ENCODE measurements around the gene CFI. TPM values are rescaled to one million over a fixed set of nuclear protein-coding genes. Genes with fewer than 3 reads are reported as not detected.

The CFI gene
- total and polyA plus RNA-seq, 9 of the 15 experiments (the other 6 are each of a cell fraction or from before 2014, with no cell fraction given) = 0.30 to 8.4 (median 0.95) TPM

DNA sequence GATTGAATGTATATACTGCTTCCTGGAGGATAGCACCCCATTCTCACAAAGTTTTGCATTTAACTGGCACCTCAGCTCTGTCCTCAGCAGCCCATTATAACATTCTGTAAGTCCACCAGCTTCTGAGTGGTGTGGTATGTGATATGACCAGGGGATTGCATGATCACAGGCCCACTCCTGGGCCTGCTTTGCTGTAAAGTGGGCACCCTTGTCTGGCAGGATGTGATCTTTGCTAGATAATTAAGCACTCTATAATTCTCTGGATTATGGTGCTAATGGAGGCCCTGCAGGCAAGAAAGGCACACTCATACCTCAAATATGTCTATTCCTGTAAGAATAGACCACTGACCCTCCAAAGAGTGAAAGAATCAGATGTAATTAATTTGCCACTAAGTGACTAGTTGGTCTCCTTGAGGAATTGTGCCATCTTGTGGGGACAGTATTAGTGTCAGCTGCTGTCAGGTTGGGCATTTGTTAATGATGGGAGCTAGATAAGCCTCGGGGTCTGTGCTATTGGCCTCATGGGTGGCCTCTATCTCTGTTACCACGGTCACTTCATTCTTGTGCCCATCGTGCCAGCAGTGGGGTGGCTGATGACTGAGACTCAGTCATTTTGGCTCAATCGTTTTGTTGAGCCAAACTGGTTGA lies 2.2 kb upstream of the CFI start (continued):
- no peak for TF ChIP-seq FUS (optimal IDR thresholded peaks at IDR 0.05; ENCODE audit: low read depth, low read length)
- no peak for TF ChIP-seq THRAP3 (IDR thresholded peaks at IDR 0.05; ENCODE audit: borderline replicate concordance)
- no peak for TF ChIP-seq MAFF (IDR thresholded peaks at IDR 0.05; ENCODE audit: low read length)
- TF ChIP-seq CBFA2T3 (IDR thresholded peaks at IDR 0.05) = no peak
- TF ChIP-seq ARNT (IDR thresholded peaks at IDR 0.05) = no peak
- TF ChIP-seq STAG1 (CRISPR knock-in tag; IDR thresholded peaks at IDR 0.05; ENCODE audit: borderline replicate concordance) = no peak
- no peak for TF ChIP-seq POLR3A (IDR thresholded peaks at IDR 0.05; ENCODE audit: borderline replicate concordance, extremely low read depth, insufficient read depth, insufficient read length)
- no peak for TF ChIP-seq POLR2H (tag; IDR thresholded peaks at IDR 0.05; ENCODE audit: low read depth)
- TF ChIP-seq HNRNPH1 (optimal IDR thresholded peaks at IDR 0.05; ENCODE audit: low read depth, low read length) = no peak
- TF ChIP-seq SMC3 (conservative IDR thresholded peaks at IDR 0.05; ENCODE audit: insufficient read depth, low read depth, low read length) = 0 out of 2 replicates have a peak, but pooled peaks have one; percentile 46
- TF ChIP-seq ERF (CRISPR knock-in tag; IDR thresholded peaks at IDR 0.05) = no peak
- TF ChIP-seq TCF7L2 (IDR thresholded peaks at IDR 0.05; ENCODE audit: low read depth, low read length) = no peak
- TF ChIP-seq, protein P1, sequence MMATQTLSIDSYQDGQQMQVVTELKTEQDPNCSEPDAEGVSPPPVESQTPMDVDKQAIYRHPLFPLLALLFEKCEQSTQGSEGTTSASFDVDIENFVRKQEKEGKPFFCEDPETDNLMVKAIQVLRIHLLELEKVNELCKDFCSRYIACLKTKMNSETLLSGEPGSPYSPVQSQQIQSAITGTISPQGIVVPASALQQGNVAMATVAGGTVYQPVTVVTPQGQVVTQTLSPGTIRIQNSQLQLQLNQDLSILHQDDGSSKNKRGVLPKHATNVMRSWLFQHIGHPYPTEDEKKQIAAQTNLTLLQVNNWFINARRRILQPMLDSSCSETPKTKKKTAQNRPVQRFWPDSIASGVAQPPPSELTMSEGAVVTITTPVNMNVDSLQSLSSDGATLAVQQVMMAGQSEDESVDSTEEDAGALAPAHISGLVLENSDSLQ (IDR thresholded peaks at IDR 0.05) = peak; percentile 44
- TF ChIP-seq, protein P2, sequence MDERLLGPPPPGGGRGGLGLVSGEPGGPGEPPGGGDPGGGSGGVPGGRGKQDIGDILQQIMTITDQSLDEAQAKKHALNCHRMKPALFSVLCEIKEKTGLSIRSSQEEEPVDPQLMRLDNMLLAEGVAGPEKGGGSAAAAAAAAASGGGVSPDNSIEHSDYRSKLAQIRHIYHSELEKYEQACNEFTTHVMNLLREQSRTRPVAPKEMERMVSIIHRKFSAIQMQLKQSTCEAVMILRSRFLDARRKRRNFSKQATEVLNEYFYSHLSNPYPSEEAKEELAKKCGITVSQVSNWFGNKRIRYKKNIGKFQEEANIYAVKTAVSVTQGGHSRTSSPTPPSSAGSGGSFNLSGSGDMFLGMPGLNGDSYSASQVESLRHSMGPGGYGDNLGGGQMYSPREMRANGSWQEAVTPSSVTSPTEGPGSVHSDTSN (CRISPR knock-in tag; IDR thresholded peaks at IDR 0.05; ENCODE audit: low read depth) = no peak
- TF ChIP-seq, protein P2 (tag; conservative IDR thresholded peaks at IDR 0.05; ENCODE audit: low read depth) = peak; percentile 75
- TF ChIP-seq, protein P3, sequence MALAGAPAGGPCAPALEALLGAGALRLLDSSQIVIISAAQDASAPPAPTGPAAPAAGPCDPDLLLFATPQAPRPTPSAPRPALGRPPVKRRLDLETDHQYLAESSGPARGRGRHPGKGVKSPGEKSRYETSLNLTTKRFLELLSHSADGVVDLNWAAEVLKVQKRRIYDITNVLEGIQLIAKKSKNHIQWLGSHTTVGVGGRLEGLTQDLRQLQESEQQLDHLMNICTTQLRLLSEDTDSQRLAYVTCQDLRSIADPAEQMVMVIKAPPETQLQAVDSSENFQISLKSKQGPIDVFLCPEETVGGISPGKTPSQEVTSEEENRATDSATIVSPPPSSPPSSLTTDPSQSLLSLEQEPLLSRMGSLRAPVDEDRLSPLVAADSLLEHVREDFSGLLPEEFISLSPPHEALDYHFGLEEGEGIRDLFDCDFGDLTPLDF (CRISPR knock-in tag; IDR thresholded peaks at IDR 0.05) = no peak
- TF ChIP-seq ZNF311 (CRISPR knock-in tag; IDR thresholded peaks at IDR 0.05) = no peak
- no peak for TF ChIP-seq BRCA1 (IDR thresholded peaks at IDR 0.05)
- TF ChIP-seq BRCA1 (CRISPR knock-in tag; IDR thresholded peaks at IDR 0.05) = no peak
- no peak for TF ChIP-seq ILF3 (IDR thresholded peaks at IDR 0.05; ENCODE audit: borderline replicate concordance)
- TF ChIP-seq ZNF696 (CRISPR knock-in tag; conservative IDR thresholded peaks at IDR 0.05) = no peak
- no peak for TF ChIP-seq BMI1 (IDR thresholded peaks at IDR 0.05; ENCODE audit: low read length)
- no peak for TF ChIP-seq SMARCC2 (IDR thresholded peaks at IDR 0.05; ENCODE audit: low read depth)
- TF ChIP-seq, protein P4, sequence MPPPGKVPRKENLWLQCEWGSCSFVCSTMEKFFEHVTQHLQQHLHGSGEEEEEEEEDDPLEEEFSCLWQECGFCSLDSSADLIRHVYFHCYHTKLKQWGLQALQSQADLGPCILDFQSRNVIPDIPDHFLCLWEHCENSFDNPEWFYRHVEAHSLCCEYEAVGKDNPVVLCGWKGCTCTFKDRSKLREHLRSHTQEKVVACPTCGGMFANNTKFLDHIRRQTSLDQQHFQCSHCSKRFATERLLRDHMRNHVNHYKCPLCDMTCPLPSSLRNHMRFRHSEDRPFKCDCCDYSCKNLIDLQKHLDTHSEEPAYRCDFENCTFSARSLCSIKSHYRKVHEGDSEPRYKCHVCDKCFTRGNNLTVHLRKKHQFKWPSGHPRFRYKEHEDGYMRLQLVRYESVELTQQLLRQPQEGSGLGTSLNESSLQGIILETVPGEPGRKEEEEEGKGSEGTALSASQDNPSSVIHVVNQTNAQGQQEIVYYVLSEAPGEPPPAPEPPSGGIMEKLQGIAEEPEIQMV (tag; conservative IDR thresholded peaks at IDR 0.05; ENCODE audit: low read depth) = no peak

All from K562 (cell line).